KG1 (cell line): ENCODE results near the gene KIAA1191.

Experiments
- DNase-seq: peaks from one replicate; lab custom pipeline; 2025; lab: John Stamatoyannopoulos, UW

Gene KIAA1191

GRCh38 chr5:176365351-176366231 is 4.0 kb upstream of the KIAA1191 start, which contains the start of gene ARL10:
ARL10 (plus strand) TSS chr5:176365487; CDS start chr5:176365564, 77 bp downstream.
- DNase-seq: no peak

DNA sequence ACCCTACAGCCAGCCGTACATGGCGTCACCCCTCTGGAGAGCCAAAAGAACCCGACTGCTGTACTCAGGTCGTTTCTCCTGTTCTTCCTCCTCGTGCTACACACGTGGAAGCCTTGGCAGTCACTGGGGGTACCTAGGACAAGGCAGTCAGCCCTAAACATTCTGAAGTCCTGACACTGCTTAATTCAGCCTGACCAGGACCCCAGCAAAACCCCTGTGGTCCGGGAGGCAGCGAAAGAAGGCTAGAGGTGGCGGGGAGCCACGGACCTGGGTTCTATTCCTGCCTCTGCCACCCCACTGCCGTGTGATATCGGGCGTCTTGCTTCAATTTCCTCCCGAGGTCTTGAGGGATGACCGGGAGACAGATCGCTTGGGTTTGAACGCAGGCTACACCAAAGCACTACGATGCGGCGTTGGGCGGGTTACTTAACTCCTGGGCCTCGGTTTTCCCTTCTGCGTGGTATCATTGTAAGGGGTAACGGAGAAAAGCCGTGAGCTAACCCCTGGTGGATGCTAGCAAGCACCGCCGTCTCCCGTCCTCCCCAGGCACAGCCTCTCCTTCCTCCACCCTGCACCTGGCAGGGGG is 3.3 kb upstream of the KIAA1191 start:
- no peak for DNase-seq

DNA sequence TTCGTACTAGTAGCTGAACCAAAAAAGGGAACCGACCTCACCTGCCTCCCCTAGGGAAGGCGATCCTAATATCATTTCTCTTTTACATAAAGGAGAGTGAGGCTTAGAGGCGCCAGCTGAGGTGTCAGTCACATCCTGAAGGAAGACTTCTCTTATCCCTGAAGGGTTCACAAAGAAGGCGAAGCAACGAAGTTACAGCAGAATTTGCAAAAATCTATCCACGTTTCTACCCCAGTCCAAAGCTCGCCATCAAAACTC is 598 bp upstream of the KIAA1191 start:
- no peak for DNase-seq

- no peak for DNase-seq
These were observed 599 bp downstream of the KIAA1191 start for GRCh38 chr5:176360894-176361436.

- DNase-seq: no peak
These were observed 1.9 kb downstream of the KIAA1191 start for GRCh38 chr5:176359658-176360057.

- DNase-seq: no peak
These were observed 5.4 kb downstream of the KIAA1191 start for GRCh38 chr5:176356179-176356566.

- DNase-seq: no peak
These were observed 6.0 kb downstream of the KIAA1191 start for GRCh38 chr5:176355400-176356178.

- DNase-seq: no peak
These were observed 8.0 kb downstream of the KIAA1191 start for GRCh38 chr5:176353533-176353932.

GRCh38 chr5:176352116-176352878 is 9.3 kb downstream of the KIAA1191 start:
- no peak for DNase-seq

DNA sequence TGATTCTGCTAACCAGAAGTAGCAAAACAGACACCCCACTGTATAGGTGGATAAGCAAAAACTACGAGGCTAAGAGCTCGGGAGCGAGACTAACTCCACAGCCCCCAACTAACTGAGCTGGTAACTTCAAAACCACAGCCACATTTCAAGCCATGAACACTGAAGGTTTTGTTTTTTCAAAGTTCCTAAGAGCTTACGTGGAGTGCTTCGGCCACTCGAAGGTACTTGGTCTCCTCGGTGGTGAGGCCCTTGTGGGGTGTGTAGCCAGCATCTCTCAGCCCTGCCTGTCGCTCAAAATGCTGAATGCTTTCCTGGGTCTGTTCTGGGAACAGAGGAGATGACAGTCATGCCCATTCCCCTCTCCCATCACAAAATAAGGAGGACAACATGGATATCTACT is 11.1 kb downstream of the KIAA1191 start:
- no peak for DNase-seq

- DNase-seq: no peak
These were observed 18.7 kb downstream of the KIAA1191 start for GRCh38 chr5:176342766-176343458.

DNA sequence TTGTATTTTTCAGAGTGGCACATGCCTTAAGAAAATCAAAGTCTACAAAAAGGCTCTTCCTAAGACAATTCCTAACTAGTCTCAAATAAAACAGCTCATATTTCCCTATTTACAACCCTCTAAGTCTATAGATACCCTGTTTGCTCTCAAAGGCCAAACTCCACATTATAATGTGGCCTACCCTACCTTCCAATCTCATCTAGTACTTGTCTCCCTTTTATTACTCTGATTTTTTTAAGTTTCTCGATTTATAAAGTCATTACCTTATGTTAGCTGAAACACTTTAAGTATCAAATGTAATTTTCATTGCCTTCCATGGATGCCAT is 19.4 kb downstream of the KIAA1191 start:
- DNase-seq: no peak

DNA sequence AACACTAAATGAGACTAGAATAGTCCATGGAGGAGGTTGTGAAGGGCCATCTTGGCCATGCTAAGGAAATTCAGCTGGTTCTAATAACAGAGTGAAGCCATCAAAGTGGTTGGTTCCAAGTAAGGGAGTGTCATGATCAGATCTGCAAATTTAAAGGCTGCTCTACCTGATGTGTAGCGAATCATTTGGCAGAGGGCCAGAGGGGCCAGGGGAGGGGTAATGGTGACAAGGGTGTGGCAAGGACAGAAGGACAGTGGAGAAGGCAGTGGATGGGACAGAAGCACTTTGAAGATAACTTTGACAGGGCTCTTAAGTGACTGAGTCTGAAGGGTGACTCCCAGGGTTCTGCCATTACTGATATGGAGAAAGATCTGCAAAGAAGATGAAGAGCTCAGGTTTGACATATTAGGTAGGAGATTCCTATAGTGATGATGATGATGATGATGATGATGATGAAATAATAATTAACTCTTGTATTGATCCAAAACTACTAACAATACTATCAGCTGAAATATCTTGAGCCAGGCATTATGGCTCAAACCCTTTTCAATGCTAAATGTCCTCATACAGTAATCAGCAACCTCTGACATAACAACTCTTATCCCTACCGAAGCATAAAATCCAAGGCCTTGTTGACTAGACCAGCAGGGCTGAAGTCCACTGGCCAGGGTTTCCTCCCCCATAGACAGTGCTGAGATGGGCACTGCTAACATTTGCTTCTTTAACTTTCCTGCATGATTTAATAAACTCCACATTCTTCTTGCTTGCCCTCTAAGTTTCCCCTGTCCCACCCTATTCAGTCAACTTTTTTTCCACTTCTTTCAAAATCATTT is 20.0 kb downstream of the KIAA1191 start:
- DNase-seq: no peak

DNA sequence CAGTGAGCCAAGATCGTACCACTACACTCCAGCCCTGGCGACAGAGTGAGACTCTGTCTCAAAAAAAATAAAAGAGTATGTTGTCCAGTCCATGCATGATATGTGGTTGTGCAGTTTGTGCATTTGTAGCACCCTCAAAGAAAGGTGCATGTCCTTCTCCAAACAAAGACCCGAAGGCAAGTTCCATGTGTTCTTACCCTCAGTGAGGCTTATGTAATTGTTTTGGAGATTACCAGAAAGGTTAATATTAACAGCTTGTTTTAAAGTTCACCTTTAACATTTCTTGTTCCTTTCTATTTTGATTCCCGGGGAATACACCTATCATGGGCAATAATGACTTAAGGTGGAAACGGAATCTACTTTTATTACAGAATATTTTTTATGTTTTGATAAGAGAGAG is 22.3 kb downstream of the KIAA1191 start:
- DNase-seq: no peak

DNA sequence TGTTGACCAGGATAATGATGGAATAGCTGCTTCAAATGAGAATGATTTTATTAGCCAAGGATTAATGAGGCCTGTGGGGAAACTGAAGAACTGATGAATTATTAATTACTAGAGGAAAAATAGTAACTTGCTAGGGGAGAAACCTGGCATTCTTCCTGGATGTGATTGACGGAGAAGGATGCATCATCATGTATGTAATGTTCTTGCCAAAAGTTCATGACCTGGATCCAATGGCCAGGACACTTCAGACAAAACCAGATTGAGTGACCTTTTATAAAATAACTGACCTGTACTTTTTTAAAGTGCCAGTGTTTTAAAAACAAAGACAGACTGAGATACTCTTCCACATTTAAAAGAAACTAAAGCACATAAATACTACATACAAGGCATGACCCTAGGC is 23.7 kb downstream of the KIAA1191 start:
- DNase-seq: no peak

- DNase-seq: no peak
These were observed 27.4 kb downstream of the KIAA1191 start for GRCh38 chr5:176334031-176334770.

- DNase-seq: no peak
These were observed 41.0 kb downstream of the KIAA1191 start for GRCh38 chr5:176320577-176320976.

DNA sequence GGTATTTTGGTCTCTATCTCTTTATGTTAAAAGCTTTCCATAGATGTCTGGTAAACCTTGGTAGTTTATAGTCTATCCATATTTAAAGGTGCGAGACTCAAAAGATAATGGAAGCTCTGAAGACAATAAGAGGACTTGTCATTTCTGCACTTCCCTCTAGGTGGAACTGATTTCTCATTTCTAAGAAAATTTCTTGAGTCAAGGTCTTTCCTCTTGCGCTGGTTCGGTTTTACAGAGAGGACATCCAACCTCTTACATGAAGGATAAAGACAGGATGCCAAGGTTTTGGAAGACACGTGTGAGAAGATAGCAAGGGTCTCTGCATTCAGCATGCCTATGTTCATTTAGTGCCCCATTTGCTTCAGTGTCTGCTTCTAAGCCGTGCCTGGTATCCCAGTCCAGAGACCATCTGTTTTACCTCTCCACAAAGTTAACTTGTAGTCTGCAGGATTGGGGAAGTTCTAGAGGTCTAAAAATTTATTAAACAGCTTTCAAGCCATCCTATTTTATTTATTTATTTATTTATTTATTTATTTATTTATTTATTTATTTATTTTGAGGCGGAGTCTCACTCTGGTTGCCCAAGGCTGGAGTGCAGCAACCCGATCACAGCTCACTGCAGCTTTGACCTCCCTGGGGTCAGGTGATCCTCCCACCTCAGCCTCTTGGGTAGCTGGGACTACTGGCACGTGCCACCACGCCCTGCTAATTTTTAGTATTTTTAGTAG is 41.6 kb downstream of the KIAA1191 start:
- no peak for DNase-seq
